PC-3 (cell line): ENCODE results near the gene SPINK1. TPM values are rescaled to one million over a fixed set of nuclear protein-coding genes. Genes with fewer than 3 reads are reported as not detected.
A peak's percentile ranks its signal among the peaks of the same experiment; 100 is the strongest.

ENCODE experiments used
- ATAC-seq: fragments of 200-7000 bp; cut with Tn5 transposase; 2 replicates; pipeline ENCODE4 v1.9.1; 2020; ENCODE audit warnings: mild to moderate bottlenecking, moderate library complexity
- BruUV-seq: library from RNA; stranded (reverse); fragments of 400-500 nt; replicated peaks from 2 replicates; lab custom pipeline; 2021; lab: Mats Ljungman, UMichigan
- CTCF ChIA-PET: fragments of 300-600 bp; sonication (Branson Sonifier 250); formaldehyde crosslinking; loops from one replicate; lab custom pipeline; 2022; ENCODE audit warnings: antibody characterized with exemption; lab: Charles Lee
- POLR2A ChIA-PET: fragments of 300-600 bp; sonication (Branson Sonifier 250); formaldehyde crosslinking; loops from one replicate; lab custom pipeline; 2022; ENCODE audit warnings: antibody characterized with exemption; ENCODE audit not compliant: unreplicated experiment; lab: Charles Lee
- DNase-seq: peaks from one replicate; pipeline ENCODE4 v3.0.0-alpha.2; 2015
- H2AFZ ChIP-seq: fragments of 300-600 bp; sonication (generic); 2 replicates; pipeline ENCODE4 v1.6.0; 2016; ENCODE audit warnings: antibody characterized with exemption, low read length
- H3F3A ChIP-seq: fragments of 300-600 bp; sonication (generic); one replicate; pipeline ENCODE4 v1.6.0; 2017; ENCODE audit warnings: antibody characterized with exemption, low read length, control low read depth, mild to moderate bottlenecking; ENCODE audit not compliant: unreplicated experiment
- H3K27ac ChIP-seq: fragments of 300-600 bp; sonication (generic); 2 replicates; pipeline ENCODE4 v1.5.1; 2016; ENCODE audit warnings: mild to moderate bottlenecking, low read length
- H3K27me3 ChIP-seq: fragments of 300-600 bp; sonication (generic); 2 replicates; pipeline ENCODE4 v1.6.1; 2016; ENCODE audit warnings: low read length, mixed read lengths
- H3K36me3 ChIP-seq: fragments of 300-600 bp; sonication (generic); 2 replicates; pipeline ENCODE4 v1.6.1; 2016; ENCODE audit warnings: low read depth, mixed run types, low read length, mixed read lengths
- H3K4me1 ChIP-seq: fragments of 300-600 bp; sonication (generic); 2 replicates; pipeline ENCODE4 v1.5.1; 2016; ENCODE audit warnings: low read length; ENCODE audit not compliant: insufficient read depth
- H3K4me2 ChIP-seq: fragments of 300-600 bp; sonication (generic); 2 replicates; pipeline ENCODE4 v1.6.0; 2016; ENCODE audit warnings: low read length
- H3K4me3 ChIP-seq: fragments of 300-600 bp; sonication (generic); 2 replicates; pipeline ENCODE4 v1.5.1; 2016; ENCODE audit warnings: mild to moderate bottlenecking, low read length, mixed read lengths
- H3K79me2 ChIP-seq: fragments of 300-600 bp; sonication (generic); 2 replicates; pipeline ENCODE4 v1.6.1; 2017; ENCODE audit warnings: low read length, mixed read lengths
- H3K9ac ChIP-seq: fragments of 300-600 bp; sonication (generic); 2 replicates; pipeline ENCODE4 v1.6.0; 2016; ENCODE audit warnings: mild to moderate bottlenecking, low read length
- H3K9me2 ChIP-seq: fragments of 300-600 bp; sonication (generic); replicated peaks from 2 replicates; pipeline ENCODE4 v1.6.1; 2016; ENCODE audit warnings: mixed run types, low read length, mixed read lengths
- H3K9me3 ChIP-seq: fragments of 300-600 bp; sonication (generic); 2 replicates; pipeline ENCODE4 v1.6.1; 2016; ENCODE audit warnings: low read length, mixed read lengths
- H4K20me1 ChIP-seq: fragments of 300-600 bp; sonication (generic); 2 replicates; pipeline ENCODE4 v1.6.1; 2016; ENCODE audit warnings: low read length, mixed read lengths
- CTCF ChIP-seq: fragments of 300-600 bp; sonication (generic); conservative IDR thresholded peaks from 2 replicates; pipeline ENCODE4 v1.5.1; 2017; ENCODE audit warnings: antibody characterized with exemption, low read depth, mild to moderate bottlenecking, low read length
- EZH2 ChIP-seq: fragments of 300-600 bp; sonication (generic); IDR thresholded peaks from one replicate; pipeline ENCODE4 v1.6.1; 2017; ENCODE audit warnings: antibody characterized with exemption, mild to moderate bottlenecking, low read length; ENCODE audit not compliant: unreplicated experiment
- EZH2phosphoT487 ChIP-seq: fragments of 300-600 bp; sonication (generic); IDR thresholded peaks from 2 replicates; pipeline ENCODE4 v1.6.1; 2018; ENCODE audit warnings: mild to moderate bottlenecking, antibody characterized with exemption, low read length, borderline replicate concordance
- intact Hi-C: fragments of 100-400 bp; cut with micrococcal nuclease; formaldehyde crosslinking; loops from 2 replicates; pipeline ENCODE4 v1.9.0; 2023
- total RNA-seq: library from RNA; depleted of rRNA; stranded (reverse); fragments of >200 nt; gene quantifications from 2 replicates; pipeline ENCODE4 v1.2.3, GENCODE V29; 2014

Gene SPINK1
- total RNA-seq, 1 experiment from 2014 or later: not detected

GRCh38 chr5:147859962-147860640, 28.6 kb upstream of the SPINK1 start:
- Histone ChIP-seq H3K4me2 (no peak overlapping the region), H3K9ac (no peak overlapping the region), H3K36me3 (no peaks in the 10 kb centered on the region), H3K4me3 (no peak overlapping the region), H3K9me2 (no peaks in the 10 kb centered on the region), H4K20me1 (no peaks in the 10 kb centered on the region), H2AFZ (no peak overlapping the region), H3K79me2 (no peaks in the 10 kb centered on the region), H3F3A (no peaks in the 10 kb centered on the region), H3K27ac (no peak overlapping the region), H3K9me3 (no peaks in the 10 kb centered on the region), H3K4me1 (peaks cover 18% of the 10 kb centered on the region), H3K27me3 (no peaks in the 10 kb centered on the region)
- DNase-seq: no peak
- intact Hi-C loops: loop anchor here (5.0 kb wide), 1 partner anchor 262 kb away; no protein-coding TSS in a partner anchor
- no peak for ATAC-seq
- BruUV-seq: no TSS peak
- CTCF ChIA-PET: interaction anchor here (4.0 kb wide), 1 partner anchor 74 kb away, joined by 49 read pairs; no protein-coding TSS in a partner anchor
- TF ChIP-seq CTCF (no peak), EZH2phosphoT487 (no peak), EZH2 (no peak)
- POLR2A ChIA-PET: no interaction called here

GRCh38 chr5:147858565-147858964, 27.1 kb upstream of the SPINK1 start:
- Histone ChIP-seq H4K20me1 (no peaks in the 10 kb centered on the region), H3K27me3 (no peaks in the 10 kb centered on the region), H3K27ac (no peak overlapping the region), H3K9me2 (no peaks in the 10 kb centered on the region), H3K4me2 (no peak overlapping the region), H3F3A (no peaks in the 10 kb centered on the region), H3K4me3 (no peak overlapping the region), H3K9ac (no peak overlapping the region), H3K4me1 (peaks cover 18% of the 10 kb centered on the region), H3K9me3 (no peaks in the 10 kb centered on the region), H3K36me3 (no peaks in the 10 kb centered on the region), H3K79me2 (no peaks in the 10 kb centered on the region), H2AFZ (no peak overlapping the region)
- intact Hi-C loops: loop anchor here (5.0 kb wide), 1 partner anchor 264 kb away; no protein-coding TSS in a partner anchor
- TF ChIP-seq EZH2phosphoT487: no peak
- TF ChIP-seq EZH2: no peak
- TF ChIP-seq CTCF: no peak
- POLR2A ChIA-PET: no interaction called here
- TSS peak; percentile 49 for BruUV-seq
- ATAC-seq: no peak
- DNase-seq: no peak
- CTCF ChIA-PET: interaction anchor here (0.8 to 4.0 kb wide), 5 partner anchors 29 to 229 kb away, joined by 3 to 49 read pairs (median 3); partner anchors contain the start of gene C5orf46
